Inferior parietal cortex (tissue), 1 donor: ENCODE measurements around the gene METTL21C.

Experiments used
- DNase-seq: peaks from one replicate; pipeline ENCODE4 v3.0.0-alpha.2; 2016; ENCODE audit errors: extremely low spot score

METTL21C gene

DNA sequence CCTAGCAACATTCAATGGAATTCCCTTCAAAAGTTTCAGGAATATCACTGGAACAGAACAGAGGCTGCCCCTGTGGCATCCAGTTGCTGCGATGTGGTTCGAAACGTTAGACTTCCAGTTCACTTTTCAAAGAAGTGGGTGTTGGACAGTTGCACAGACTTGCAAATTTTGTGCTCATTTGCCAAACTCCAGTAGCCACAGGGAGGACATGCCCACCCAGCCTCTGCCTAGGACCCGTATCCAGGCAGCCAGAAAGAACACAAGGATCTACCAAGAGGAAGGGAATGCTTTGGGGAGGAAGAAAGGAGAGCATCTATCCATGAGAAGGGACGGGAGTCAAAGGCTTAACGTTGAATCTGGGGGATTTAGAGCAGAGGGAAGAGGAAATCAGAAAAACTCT, at the start of gene METTL21C:
TSS of gene METTL21C (minus strand) at position 108 of the 400 bp plus-strand sequence. CDS start 546 bp downstream, outside the sequence.
- DNase-seq, result no peak

DNA sequence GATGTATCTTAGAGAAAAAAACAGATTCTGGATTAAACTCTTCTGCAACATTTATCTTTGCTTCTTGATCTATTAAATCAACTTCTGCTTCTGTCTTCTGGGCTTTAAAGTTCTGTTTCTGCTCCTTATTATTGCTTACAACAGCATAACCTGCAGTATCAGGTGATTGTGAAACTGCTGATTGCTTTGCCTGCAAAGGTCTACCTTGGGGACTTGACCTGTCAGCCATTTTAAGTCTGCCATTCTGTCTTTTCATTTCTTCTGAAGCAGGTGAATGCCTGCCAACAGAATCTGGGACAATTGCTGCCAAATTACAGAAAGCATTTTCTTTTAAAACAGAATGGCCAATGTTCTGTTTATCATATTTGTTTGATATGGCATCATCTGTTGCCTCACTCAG, 47.7 kb upstream of the METTL21C start:
- DNase-seq, result no peak

- no peak for DNase-seq
Observed at GRCh38 chr13:102742101-102742500, 47.3 kb upstream of the METTL21C start.

- no peak for DNase-seq
Observed at GRCh38 chr13:102729560-102730270, 34.9 kb upstream of the METTL21C start.

- no peak for DNase-seq
Observed at GRCh38 chr13:102726430-102726829, 31.6 kb upstream of the METTL21C start.

- DNase-seq, result peak; percentile 51
Observed at GRCh38 chr13:102724923-102725322, 30.1 kb upstream of the METTL21C start.

- peak; percentile 72 for DNase-seq
Observed at GRCh38 chr13:102721800-102722231, 27.0 kb upstream of the METTL21C start.

DNA sequence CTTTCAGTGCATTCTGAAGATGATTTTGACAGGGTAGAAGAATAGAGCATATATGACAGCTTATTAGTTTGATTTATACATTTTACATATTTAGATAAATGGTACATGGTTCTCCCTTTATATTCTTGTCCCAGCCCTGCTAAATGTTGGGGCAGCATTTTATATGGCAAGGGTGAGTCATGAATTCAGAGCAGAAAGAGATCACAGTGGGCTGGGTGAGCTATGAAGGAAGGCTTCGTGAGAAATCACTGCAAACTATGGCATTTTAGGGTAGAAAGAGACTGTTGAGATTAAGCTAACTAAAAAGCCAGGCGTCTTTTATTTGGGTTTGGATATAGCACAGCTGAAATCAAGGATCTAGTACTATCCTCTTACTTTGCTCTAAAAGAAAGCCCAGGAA, 23.9 kb upstream of the METTL21C start:
- DNase-seq, result no peak

- DNase-seq, result no peak
Observed at GRCh38 chr13:102715447-102715846, 20.6 kb upstream of the METTL21C start.

DNA sequence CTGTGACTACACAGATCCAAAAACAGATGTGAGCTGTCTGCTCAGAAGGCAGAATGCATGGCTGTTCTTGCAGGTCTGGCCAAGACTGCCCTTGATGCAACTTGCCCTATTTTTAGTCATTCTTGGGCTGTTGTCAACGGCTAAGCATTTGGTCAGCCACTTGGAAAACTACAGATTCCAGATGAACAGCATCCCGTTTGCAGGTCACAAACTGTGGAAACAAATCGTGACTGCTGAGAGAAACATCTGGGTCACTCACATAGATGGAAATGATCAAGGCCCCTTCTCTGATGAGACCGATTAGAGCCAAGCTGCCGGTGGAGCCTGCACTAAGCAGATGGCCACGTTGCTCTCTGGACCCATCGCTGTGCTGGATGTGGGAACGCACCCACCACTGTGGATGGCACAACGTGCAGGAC, 15.4 kb upstream of the METTL21C start:
- DNase-seq, result no peak

GRCh38 chr13:102709536-102709935, 14.7 kb upstream of the METTL21C start:
- no peak for DNase-seq

GRCh38 chr13:102708991-102709390, 14.1 kb upstream of the METTL21C start:
- DNase-seq, result no peak

- DNase-seq, result no peak
Observed at GRCh38 chr13:102708211-102708610, 13.4 kb upstream of the METTL21C start.

GRCh38 chr13:102707467-102707866, 12.6 kb upstream of the METTL21C start:
- no peak for DNase-seq

- no peak for DNase-seq
Observed at GRCh38 chr13:102704238-102705058, 9.6 kb upstream of the METTL21C start.

- no peak for DNase-seq
Observed at GRCh38 chr13:102703726-102704035, 8.8 kb upstream of the METTL21C start.

DNA sequence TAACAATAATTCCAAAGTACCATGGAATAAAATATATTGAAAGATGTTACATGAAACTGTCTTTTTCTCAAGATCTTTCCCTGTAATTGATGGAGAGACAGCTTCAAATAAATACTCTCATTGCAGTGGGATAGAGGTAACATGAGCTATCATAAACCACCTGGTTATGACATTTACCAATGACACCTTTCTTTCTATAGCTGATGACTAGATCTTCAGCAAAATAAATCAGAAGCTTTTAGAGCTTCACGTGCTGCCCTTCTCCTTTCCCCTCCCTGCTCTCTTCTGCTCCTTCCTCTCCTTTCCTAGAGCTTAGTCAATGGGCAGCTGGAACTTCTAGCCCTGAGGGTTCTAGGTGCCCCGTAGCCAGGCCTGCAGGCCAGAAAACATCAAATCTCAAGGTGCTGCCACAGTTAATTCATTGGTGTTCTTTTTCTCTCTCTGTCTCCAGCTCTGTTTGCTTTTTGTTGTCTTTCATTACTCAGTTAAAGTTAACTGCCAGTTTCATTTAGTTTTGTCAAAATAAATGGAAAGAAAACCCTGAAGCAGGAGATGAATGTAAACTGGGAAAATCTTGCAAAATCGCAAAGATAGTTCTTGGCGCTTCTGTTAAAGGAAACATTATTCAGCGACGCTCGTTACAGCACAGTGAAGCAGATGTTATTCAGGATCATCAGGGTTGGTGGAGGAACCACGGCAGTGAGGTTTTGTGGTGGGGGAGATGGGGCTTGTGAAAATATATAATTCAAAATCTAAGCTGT, 8.3 kb upstream of the METTL21C start:
- DNase-seq, result no peak

- no peak for DNase-seq
Observed at GRCh38 chr13:102701331-102701730, 6.5 kb upstream of the METTL21C start.

DNA sequence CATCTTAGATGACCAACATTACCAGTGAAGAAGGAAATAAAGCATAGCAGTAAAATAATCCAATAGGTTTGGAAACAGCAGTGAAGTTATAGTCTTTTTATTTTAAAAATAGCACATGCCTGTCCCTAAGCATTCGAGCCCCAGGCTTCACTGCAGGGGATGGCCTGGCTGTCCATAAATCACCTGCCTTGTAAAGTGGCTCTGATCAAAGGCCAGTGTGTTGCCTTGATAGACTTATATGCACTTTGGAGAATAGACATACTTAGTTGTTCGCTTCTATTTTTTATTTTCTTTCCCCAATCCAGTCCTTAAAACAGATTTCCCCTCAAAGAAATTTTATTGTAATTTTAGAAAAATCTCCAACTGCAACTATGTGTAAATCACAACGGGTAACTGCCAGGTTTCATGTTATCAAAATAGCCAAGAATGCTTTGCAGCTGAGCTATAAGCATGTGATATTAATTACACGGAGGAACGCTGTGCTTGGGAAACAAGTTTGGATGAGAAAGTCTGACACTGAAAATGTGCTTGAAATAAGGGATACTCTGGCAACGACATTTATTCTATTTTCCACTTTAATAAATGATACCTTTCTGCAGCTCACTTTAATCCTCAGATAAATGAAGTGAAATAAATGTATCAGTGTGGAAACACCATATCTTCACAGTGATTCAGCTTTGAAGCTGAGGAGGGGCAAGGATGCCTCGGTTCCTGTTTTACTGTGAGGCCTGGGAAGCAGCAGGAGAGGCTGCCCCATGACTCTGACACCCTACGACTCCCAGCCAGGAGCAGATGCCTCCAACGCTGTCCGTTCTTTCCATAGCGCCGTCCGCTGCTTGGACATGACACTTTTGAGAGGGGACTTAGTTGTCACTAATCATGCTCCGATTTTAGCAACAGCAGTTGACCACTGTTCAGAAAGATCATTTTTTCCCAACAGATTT, 5.5 kb upstream of the METTL21C start:
- DNase-seq, result no peak

GRCh38 chr13:102699504-102699903, 4.7 kb upstream of the METTL21C start:
- DNase-seq, result no peak

DNA sequence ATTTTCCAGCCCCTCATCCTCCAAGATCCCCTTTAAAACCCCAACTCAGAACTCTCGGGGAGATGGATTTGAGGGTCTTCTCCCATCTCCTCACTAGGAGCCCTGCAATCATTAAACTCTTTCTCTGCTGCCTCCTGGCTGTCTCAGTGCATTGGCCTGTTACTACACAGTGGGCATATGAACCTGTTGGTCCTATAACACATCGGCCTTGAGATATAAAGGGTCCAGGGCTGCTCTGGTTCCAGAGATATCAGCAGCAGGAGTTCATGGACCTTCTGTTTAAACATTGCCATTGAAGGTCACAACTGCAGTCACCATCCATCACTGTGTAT, 3.8 kb upstream of the METTL21C start:
- DNase-seq, result no peak
